Sigmoid colon (tissue), 4 donors: ENCODE data around the gene FGD1.

Source experiments
- CTCF ChIP-seq, 4 experiments: fragments of 450-650 bp in 3 of 4; fragments of 200-600 bp in 1 of 4; IDR thresholded peaks; one replicate each; pipeline ENCODE4 v1.5.1; 2016 to 2019; ENCODE audit warnings: antibody characterized with exemption in 4 of 4, mild to moderate bottlenecking in 3 of 4, moderate library complexity in 2 of 4
- EP300 ChIP-seq, 4 donors: sonication (generic); formaldehyde crosslinking; IDR thresholded peaks; one replicate each; pipeline ENCODE4 v1.6.1; 2017; ENCODE audit warnings: antibody characterized with exemption in 4 of 4

GRCh38 chrX:54494989-54495813, 833 bp downstream of the FGD1 start:
- TF ChIP-seq CTCF (IDR thresholded peaks at IDR 0.05) (no peak), EP300 (IDR thresholded peaks at IDR 0.05) (no peak)
